ENCODE measurements around the gene NEK4. TPM values are rescaled to one million over a fixed set of nuclear protein-coding genes. Genes with fewer than 3 reads are reported as not detected.

NEK4 gene
- total and polyA plus RNA-seq, 2 of the 13 experiments (the other 11 are each of a cell fraction or from before 2014, with no cell fraction given): 16.5 to 38.0 TPM

- TF ChIP-seq ZNF577 (CRISPR knock-in tag; IDR thresholded peaks at IDR 0.05; ENCODE audit: borderline replicate concordance, low read depth) (no peak), KDM4B (CRISPR knock-in tag; IDR thresholded peaks at IDR 0.05) (no peak), POLR2AphosphoS2 (IDR thresholded peaks at IDR 0.05; ENCODE audit: low read depth, low read length) (0 out of 2 replicates have a peak, but pooled peaks have one; percentile 45), IKZF5 (CRISPR knock-in tag; IDR thresholded peaks at IDR 0.05) (no peak), JUNB (CRISPR knock-in tag; IDR thresholded peaks at IDR 0.05; ENCODE audit: borderline replicate concordance) (no peak), ZNF687 (CRISPR knock-in tag; IDR thresholded peaks at IDR 0.05) (peak; percentile 52; the same call in 1 of the 2 replicates), ZNF691 (CRISPR knock-in tag; IDR thresholded peaks at IDR 0.05; ENCODE audit: borderline replicate concordance, low read depth) (0 out of 2 replicates have a peak, but pooled peaks have one; percentile 24), ARID3A (IDR thresholded peaks at IDR 0.05; ENCODE audit: low read depth, low read length) (no peak), EP300 (IDR thresholded peaks at IDR 0.05; ENCODE audit: low read depth in 2 of 2, low read length in 2 of 2) (no peak), EP300 (CRISPR knock-in tag; IDR thresholded peaks at IDR 0.05; ENCODE audit: borderline replicate concordance) (no peak), ATRX (CRISPR knock-in tag; IDR thresholded peaks at IDR 0.05; ENCODE audit: borderline replicate concordance) (no peak), PAF1 (CRISPR knock-in tag; IDR thresholded peaks at IDR 0.05) (0 out of 2 replicates have a peak, but pooled peaks have one; percentile 48), CTCF (CRISPR knock-in tag; IDR thresholded peaks at IDR 0.05) (peak; percentile 74), ZNF12 (CRISPR knock-in tag; IDR thresholded peaks at IDR 0.05) (peak; percentile 73; the same call in 1 of the 2 replicates), IKZF1 (IDR thresholded peaks at IDR 0.05) (no peak), SAP130 (CRISPR knock-in tag; IDR thresholded peaks at IDR 0.05; ENCODE audit: low read depth) (peak; percentile 23; the same call in 1 of the 2 replicates), STAG1 (CRISPR knock-in tag; IDR thresholded peaks at IDR 0.05) (peak; percentile 80), ZNF547 (CRISPR knock-in tag; IDR thresholded peaks at IDR 0.05) (0 out of 2 replicates have a peak, but pooled peaks have one; percentile 37), GATAD2A (CRISPR knock-in tag; IDR thresholded peaks at IDR 0.05) (0 out of 2 replicates have a peak, but pooled peaks have one; percentile 22), ZNF720 (CRISPR knock-in tag; IDR thresholded peaks at IDR 0.05) (no peak), MBD4 (IDR thresholded peaks at IDR 0.05; ENCODE audit: borderline replicate concordance, low read length) (no peak), RAD21 (CRISPR knock-in tag; IDR thresholded peaks at IDR 0.05) (peak; percentile 55; the same call in 1 of the 2 replicates)
Observed at GRCh38 chr3:52798978-52799476, 28.3 kb upstream of the NEK4 start (continued).

Data from HepG2 (cell line).